Trophoblast cell (in vitro differentiated cells and primary cell): Measurements from ENCODE around the gene CTSO.

Source experiments
- DNase-seq, 2 donors: peaks; one replicate each; pipeline ENCODE4 v3.0.0-alpha.2; 2016
- H2AFZ ChIP-seq: 2 replicates; pipeline ENCODE4 v1.6.1; 2013; ENCODE audit warnings: low read length, moderate library complexity, mild to moderate bottlenecking; ENCODE audit not compliant: insufficient read depth, poor library complexity
- H2AK5ac ChIP-seq: 2 replicates; pipeline ENCODE4 v1.6.1; 2013; ENCODE audit warnings: mild to moderate bottlenecking, low read length
- H2BK120ac ChIP-seq: 2 replicates; pipeline ENCODE4 v1.6.1; 2013; ENCODE audit warnings: low read length, mild to moderate bottlenecking, moderate library complexity; ENCODE audit not compliant: insufficient read depth, poor library complexity
- H2BK12ac ChIP-seq: 2 replicates; pipeline ENCODE4 v1.6.1; 2013; ENCODE audit warnings: mild to moderate bottlenecking, low read length, moderate library complexity
- H2BK5ac ChIP-seq: 2 replicates; pipeline ENCODE4 v1.6.1; 2013; ENCODE audit warnings: low read length, low read depth, moderate library complexity, mild to moderate bottlenecking; ENCODE audit not compliant: poor library complexity
- H3K14ac ChIP-seq: 2 replicates; pipeline ENCODE4 v1.6.1; 2013; ENCODE audit warnings: mild to moderate bottlenecking, low read length
- H3K18ac ChIP-seq: 2 replicates; pipeline ENCODE4 v1.6.1; 2013; ENCODE audit warnings: mild to moderate bottlenecking, low read length
- H3K23ac ChIP-seq: 2 replicates; pipeline ENCODE4 v1.6.1; 2013; ENCODE audit warnings: low read length
- H3K27ac ChIP-seq: 2 replicates; pipeline ENCODE4 v1.5.1; 2013; ENCODE audit warnings: low read depth, mild to moderate bottlenecking, inconsistent platforms, low read length, moderate library complexity
- H3K27me3 ChIP-seq: 2 replicates; pipeline ENCODE4 v1.6.1; 2013; ENCODE audit warnings: inconsistent platforms, mild to moderate bottlenecking, low read length, moderate library complexity; ENCODE audit not compliant: insufficient read depth
- H3K36me3 ChIP-seq, 2 experiments: 1 replicate in 1 of 2; 2 replicates in 1 of 2; pipeline ENCODE4 v1.6.1; 2013; ENCODE audit warnings: low read length in 2 of 2, mild to moderate bottlenecking in 2 of 2, moderate library complexity in 1 of 2; ENCODE audit not compliant: insufficient read depth in 2 of 2, control insufficient read depth in 1 of 2
- H3K4ac ChIP-seq: 2 replicates; pipeline ENCODE4 v1.6.1; 2013; ENCODE audit warnings: low read depth, mild to moderate bottlenecking, low read length, moderate library complexity
- H3K4me1 ChIP-seq, 2 experiments: 1 replicate in 1 of 2; 2 replicates in 1 of 2; pipeline ENCODE4 v1.6.1; 2013; ENCODE audit warnings: low read length in 2 of 2, mild to moderate bottlenecking in 2 of 2, moderate library complexity in 1 of 2; ENCODE audit not compliant: insufficient read depth in 2 of 2, control insufficient read depth in 1 of 2
- H3K4me2 ChIP-seq: 2 replicates; pipeline ENCODE4 v1.6.1; 2013; ENCODE audit warnings: inconsistent platforms, mild to moderate bottlenecking, low read length, moderate library complexity
- H3K4me3 ChIP-seq: 2 replicates; pipeline ENCODE4 v1.5.1; 2013; ENCODE audit warnings: mild to moderate bottlenecking, low read depth, low read length, inconsistent platforms
- H3K79me1 ChIP-seq: one replicate; pipeline ENCODE4 v1.6.1; 2013; ENCODE audit warnings: low read length
- H3K79me2 ChIP-seq: 2 replicates; pipeline ENCODE4 v1.6.1; 2013; ENCODE audit warnings: low read length, mild to moderate bottlenecking; ENCODE audit not compliant: control insufficient read depth, insufficient read depth, poor library complexity
- H3K9ac ChIP-seq: 2 replicates; pipeline ENCODE4 v1.6.1; 2013; ENCODE audit warnings: mild to moderate bottlenecking, low read length
- H3K9me3 ChIP-seq: 2 replicates; pipeline ENCODE4 v1.6.1; 2013; ENCODE audit warnings: low read depth, mild to moderate bottlenecking, control low read depth, inconsistent platforms, low read length; ENCODE audit not compliant: insufficient read depth
- H4K12ac ChIP-seq: 2 replicates; pipeline ENCODE4 v1.6.1; 2013; ENCODE audit warnings: low read depth, mild to moderate bottlenecking, low read length, moderate library complexity
- H4K8ac ChIP-seq: 2 replicates; pipeline ENCODE4 v1.6.1; 2013; ENCODE audit warnings: low read depth, mild to moderate bottlenecking, low read length, moderate library complexity
- H4K91ac ChIP-seq: one replicate; pipeline ENCODE4 v1.6.1; 2013; ENCODE audit warnings: low read depth, mild to moderate bottlenecking, low read length, moderate library complexity
- WGBS: extraction: QIAGEN DNeasy Blood & Tissue Kit; methylation state at CpG from one replicate; pipeline ENCODE4 v1.1.7; 2013; ENCODE audit warnings: missing lambda C conversion rate; ENCODE audit not compliant: insufficient read length, insufficient coverage; ENCODE audit errors: extremely low coverage; 5-methylcytosine and 5-hydroxymethylcytosine counted together

Gene CTSO

DNA sequence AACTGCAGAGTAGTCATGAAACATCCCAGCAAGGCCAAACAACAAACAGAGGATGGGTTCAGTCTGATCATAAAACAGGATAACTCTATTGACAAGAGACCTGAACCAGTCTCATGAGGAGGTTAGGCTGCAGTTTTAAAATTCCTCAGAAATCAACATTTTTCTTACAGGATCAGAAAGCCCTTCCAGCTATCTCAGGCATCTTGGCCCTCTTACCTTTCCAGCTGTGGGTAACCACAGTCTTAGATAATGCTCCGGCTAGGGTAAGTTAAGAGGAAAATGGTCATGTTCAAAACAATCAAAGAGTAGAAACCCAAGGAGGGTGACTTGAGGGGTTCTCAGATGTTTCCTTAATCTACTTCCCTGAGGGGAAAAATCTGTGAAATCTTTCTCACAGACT lies 5.1 kb downstream of the CTSO start:
- H4K91ac ChIP-seq: no peak overlapping the region
- WGBS: no CpG with 5 or more reads among the region's 1 CpG
- no peak overlapping the region for H2BK12ac ChIP-seq
- no peak overlapping the region for H2AFZ ChIP-seq
- no peak overlapping the region for H3K4me3 ChIP-seq
- H3K9ac ChIP-seq: no peak overlapping the region
- no peak overlapping the region for H3K18ac ChIP-seq
- no peak overlapping the region for H3K27ac ChIP-seq
- H3K4ac ChIP-seq: no peak overlapping the region
- no peak overlapping the region for H3K14ac ChIP-seq
- H2BK5ac ChIP-seq: no peak overlapping the region
- H3K4me1 ChIP-seq: peaks cover 0 to 2% of the 10 kb centered on the region in 2 experiments
- H3K36me3 ChIP-seq: no peaks in the 10 kb centered on the region
- H4K12ac ChIP-seq: no peak overlapping the region
- no peak overlapping the region for H2AK5ac ChIP-seq
- H3K4me2 ChIP-seq: no peak overlapping the region
- no peak overlapping the region for H2BK120ac ChIP-seq
- H4K8ac ChIP-seq: no peak overlapping the region
- H3K9me3 ChIP-seq: no peaks in the 10 kb centered on the region
- H3K23ac ChIP-seq: no peak overlapping the region
- H3K79me1 ChIP-seq: peaks cover 6% of the 10 kb centered on the region
- peaks cover 4% of the 10 kb centered on the region for H3K79me2 ChIP-seq
- DNase-seq: peak; percentile 46 to 88
- no peaks in the 10 kb centered on the region for H3K27me3 ChIP-seq

DNA sequence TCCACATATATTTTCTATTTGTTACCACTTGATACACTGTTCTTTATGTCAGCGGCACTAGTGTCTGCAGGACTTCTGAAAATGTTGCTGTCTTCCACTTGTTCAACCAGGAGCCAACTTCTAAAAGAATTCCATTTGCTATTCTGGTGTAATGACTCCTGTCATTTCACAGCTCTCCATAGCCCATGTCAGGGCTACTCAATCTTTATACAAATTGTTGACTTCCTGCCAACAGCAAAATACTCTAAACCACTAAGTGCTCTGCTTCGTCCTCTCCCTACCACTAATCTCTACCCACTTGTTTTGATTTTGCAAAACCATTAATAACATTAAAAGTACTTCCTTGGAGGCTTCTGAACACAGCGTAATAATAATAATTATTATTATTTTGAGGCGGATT lies 7.2 kb downstream of the CTSO start:
- no peak overlapping the region for H2BK120ac ChIP-seq
- no peak overlapping the region for H3K4me2 ChIP-seq
- no peaks in the 10 kb centered on the region for H3K36me3 ChIP-seq
- H2AK5ac ChIP-seq: no peak overlapping the region
- WGBS: no CpG with 5 or more reads among the region's 4 CpGs
- no peaks in the 10 kb centered on the region for H3K9me3 ChIP-seq
- no peak overlapping the region for H3K4me3 ChIP-seq
- H3K79me1 ChIP-seq: no peaks in the 10 kb centered on the region
- no peak overlapping the region for H3K14ac ChIP-seq
- no peak overlapping the region for H3K9ac ChIP-seq
- no peak overlapping the region for H3K4ac ChIP-seq
- no peak overlapping the region for H3K27ac ChIP-seq
- peaks cover 0 to 2% of the 10 kb centered on the region in 2 experiments for H3K4me1 ChIP-seq
- no peak overlapping the region for H2BK12ac ChIP-seq
- DNase-seq: no peak
- H4K8ac ChIP-seq: no peak overlapping the region
- no peak overlapping the region for H2BK5ac ChIP-seq
- H3K27me3 ChIP-seq: no peaks in the 10 kb centered on the region
- H4K91ac ChIP-seq: no peak overlapping the region
- no peaks in the 10 kb centered on the region for H3K79me2 ChIP-seq
- no peak overlapping the region for H4K12ac ChIP-seq
- H3K23ac ChIP-seq: no peak overlapping the region
- H3K18ac ChIP-seq: no peak overlapping the region
- H2AFZ ChIP-seq: no peak overlapping the region

DNA sequence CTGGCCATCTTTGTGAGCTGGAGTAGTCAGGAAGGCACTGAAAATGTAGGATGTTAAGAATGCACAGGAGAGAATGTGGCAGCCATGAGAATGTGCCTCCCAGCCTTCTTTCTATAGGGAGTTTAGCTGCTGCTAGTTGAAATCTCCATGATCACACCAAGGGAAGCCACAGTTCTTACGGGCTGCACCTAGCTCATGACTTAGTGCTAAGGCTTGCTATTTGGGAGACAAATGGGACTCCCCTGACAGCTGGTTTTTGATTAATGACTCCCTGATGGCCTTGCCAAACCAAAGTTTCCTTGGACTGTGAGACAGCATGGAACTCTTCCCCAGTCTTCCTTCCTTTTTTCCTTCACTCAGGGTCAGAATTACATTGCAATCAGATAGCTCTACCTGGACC lies 9.2 kb downstream of the CTSO start:
- H3K18ac ChIP-seq: no peak overlapping the region
- H2AK5ac ChIP-seq: no peak overlapping the region
- DNase-seq: no peak
- H3K79me1 ChIP-seq: no peaks in the 10 kb centered on the region
- WGBS: no CpG with 5 or more reads among the region's 1 CpG
- no peak overlapping the region for H3K23ac ChIP-seq
- no peaks in the 10 kb centered on the region for H3K79me2 ChIP-seq
- no peak overlapping the region for H3K9ac ChIP-seq
- H4K91ac ChIP-seq: no peak overlapping the region
- no peak overlapping the region for H2BK120ac ChIP-seq
- H3K36me3 ChIP-seq: no peaks in the 10 kb centered on the region
- no peak overlapping the region for H2BK5ac ChIP-seq
- H3K27me3 ChIP-seq: no peaks in the 10 kb centered on the region
- H2AFZ ChIP-seq: no peak overlapping the region
- H3K9me3 ChIP-seq: no peaks in the 10 kb centered on the region
- no peak overlapping the region for H4K12ac ChIP-seq
- no peak overlapping the region for H4K8ac ChIP-seq
- no peak overlapping the region for H2BK12ac ChIP-seq
- no peak overlapping the region for H3K4me3 ChIP-seq
- peaks cover 0 to 2% of the 10 kb centered on the region in 2 experiments for H3K4me1 ChIP-seq
- H3K4me2 ChIP-seq: no peak overlapping the region
- H3K4ac ChIP-seq: no peak overlapping the region
- H3K14ac ChIP-seq: no peak overlapping the region
- H3K27ac ChIP-seq: no peak overlapping the region

DNA sequence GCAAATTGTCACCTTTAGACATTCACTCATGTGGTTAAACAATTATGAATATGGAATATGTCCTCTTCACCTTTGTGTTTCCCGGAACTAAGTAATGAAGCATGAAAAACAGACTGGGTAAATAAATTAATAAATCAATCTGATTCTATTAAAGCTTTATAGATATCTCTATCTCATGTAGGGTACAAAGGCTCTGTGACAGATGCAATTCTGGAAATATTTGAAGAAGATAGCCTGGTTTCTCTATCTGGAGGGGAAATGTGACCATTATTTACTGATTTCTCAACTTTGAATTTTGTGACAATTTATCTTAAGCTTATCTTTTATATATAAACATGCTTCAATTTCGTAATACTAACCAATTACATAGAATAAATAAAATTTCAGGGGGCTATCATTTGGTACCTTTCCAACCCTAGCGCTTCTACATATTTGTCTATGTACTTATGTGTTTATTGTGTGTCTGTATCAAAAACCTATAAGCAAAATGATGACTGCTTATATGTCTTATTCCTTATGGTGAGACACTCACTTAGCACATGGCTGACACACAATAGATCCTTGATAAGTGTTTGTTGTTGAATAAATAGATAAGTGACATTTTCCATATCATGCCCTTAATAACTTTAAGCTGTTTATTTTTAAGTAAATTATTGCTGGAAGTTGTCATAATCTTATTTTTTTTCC lies 9.9 kb downstream of the CTSO start:
- Histone ChIP-seq H3K4ac (no peak overlapping the region), H3K4me3 (no peak overlapping the region), H3K27ac (no peak overlapping the region), H4K91ac (no peak overlapping the region), H3K4me2 (no peak overlapping the region), H3K36me3 (no peaks in the 10 kb centered on the region), H3K4me1 (peaks cover 0 to 2% of the 10 kb centered on the region in 2 experiments), H3K9ac (no peak overlapping the region), H3K27me3 (no peaks in the 10 kb centered on the region), H2BK120ac (no peak overlapping the region), H3K14ac (no peak overlapping the region), H2BK12ac (no peak overlapping the region), H3K9me3 (no peaks in the 10 kb centered on the region), H3K23ac (no peak overlapping the region), H4K12ac (no peak overlapping the region), H2AK5ac (no peak overlapping the region), H2BK5ac (no peak overlapping the region), H2AFZ (no peak overlapping the region), H4K8ac (no peak overlapping the region), H3K79me1 (no peaks in the 10 kb centered on the region), H3K18ac (no peak overlapping the region), H3K79me2 (no peaks in the 10 kb centered on the region)
- no peak for DNase-seq
- no CpG with 5 or more reads among the region's 3 CpGs for WGBS
